Eye (tissue), 1 donor: ENCODE results near the gene SEC23IP.
"Not testable (repeated sequence)": the region's sequence is repeated elsewhere in the genome, so short reads cannot be mapped to it uniquely, and the experiment has no call there.

Experiments
- DNase-seq: peaks from one replicate; pipeline ENCODE4 v3.0.0-alpha.2; 2015

The SEC23IP gene

DNA sequence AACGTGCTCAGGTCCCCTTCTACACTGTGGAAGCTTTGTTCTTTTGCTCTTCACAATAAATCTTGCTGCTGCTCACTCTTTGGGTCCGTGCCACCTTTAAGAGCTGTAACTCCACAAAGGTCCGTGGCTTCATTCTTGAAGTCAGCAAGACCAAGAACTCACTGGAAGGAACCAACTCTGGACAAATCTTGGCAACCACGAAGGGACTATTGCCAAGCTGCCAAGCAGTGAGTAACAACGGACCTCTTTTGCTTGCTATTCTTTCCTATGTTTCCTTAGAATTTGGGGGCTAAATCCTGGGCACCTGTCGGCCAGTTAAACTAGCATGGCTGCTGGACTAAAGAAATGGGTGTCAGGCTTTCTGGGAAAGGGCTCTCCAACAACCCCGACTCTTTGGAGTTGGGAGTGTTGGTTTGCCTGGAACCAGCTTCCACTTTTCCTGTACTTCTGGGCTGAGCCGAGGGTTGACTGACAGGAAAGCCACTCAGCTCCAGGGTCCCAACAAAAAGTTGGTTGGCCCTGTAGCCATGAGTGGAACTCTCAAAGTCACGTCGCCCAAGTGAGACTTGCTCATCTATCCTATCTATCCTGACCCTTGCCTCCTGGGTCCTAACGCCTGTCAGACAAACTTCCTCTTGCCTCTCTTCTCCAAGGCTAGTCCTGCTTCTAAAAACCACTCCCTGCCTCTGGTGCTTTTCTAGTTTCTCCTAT is 8.5 kb upstream of the SEC23IP start:
- not testable (repeated sequence) for DNase-seq

DNA sequence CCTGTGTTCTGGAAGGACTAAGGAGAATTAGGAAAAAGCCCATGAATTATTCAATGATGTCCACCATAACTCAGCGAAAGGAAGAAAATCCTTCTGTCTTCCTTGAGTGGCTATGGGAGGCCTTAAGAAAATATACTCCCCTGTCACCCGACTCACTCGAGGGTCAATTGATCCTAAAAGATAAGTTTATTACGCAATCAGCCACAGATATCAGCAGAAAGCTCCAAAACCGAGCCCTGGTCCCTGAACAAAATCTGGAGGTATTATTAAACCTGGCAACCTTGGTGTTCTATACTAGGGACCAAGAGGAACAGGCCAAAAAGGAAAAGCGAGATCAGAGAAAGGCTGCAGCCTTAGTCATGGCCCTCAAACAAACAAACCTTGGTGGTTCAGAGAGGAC is 6.5 kb upstream of the SEC23IP start:
- not testable (repeated sequence) for DNase-seq

DNA sequence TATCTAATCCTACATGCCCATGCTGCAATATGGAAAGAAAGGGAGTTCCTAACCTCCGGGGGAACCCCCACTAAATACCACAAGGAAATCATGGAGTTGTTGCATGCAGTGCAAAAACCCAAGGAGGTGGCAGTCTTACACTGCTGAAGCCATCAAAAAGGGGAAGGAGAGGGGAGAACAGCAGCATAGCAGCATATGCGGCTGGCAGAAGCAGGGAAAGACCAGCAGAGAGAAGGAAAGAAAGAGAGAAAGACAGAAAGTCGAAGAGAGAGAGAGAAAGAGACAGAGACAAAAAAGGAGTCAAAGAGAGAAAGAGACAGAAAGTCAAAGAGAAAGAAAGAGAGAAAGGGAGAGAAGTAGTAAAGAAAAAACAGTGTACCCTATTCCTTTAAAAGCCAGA is 3.8 kb upstream of the SEC23IP start:
- DNase-seq: not testable (repeated sequence)

DNA sequence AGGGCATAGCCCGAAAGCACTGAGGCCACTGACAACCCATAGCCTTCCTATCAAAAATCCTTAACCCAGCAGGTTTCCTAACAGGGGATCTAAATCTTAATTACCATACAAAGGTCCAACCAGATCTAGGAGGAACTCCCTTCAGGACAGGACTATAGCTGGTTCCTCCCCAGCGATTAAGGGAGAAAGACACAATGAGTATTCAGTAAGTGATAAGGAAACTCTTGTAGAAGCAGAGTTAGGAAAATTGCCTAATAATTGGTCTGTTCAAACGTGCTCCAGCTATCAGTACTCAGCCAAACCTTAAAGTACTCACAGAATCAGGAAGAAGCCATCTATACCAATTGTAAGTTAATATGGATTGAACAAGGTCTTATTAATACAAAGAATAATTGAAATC is 3.3 kb upstream of the SEC23IP start:
- not testable (repeated sequence) for DNase-seq

DNA sequence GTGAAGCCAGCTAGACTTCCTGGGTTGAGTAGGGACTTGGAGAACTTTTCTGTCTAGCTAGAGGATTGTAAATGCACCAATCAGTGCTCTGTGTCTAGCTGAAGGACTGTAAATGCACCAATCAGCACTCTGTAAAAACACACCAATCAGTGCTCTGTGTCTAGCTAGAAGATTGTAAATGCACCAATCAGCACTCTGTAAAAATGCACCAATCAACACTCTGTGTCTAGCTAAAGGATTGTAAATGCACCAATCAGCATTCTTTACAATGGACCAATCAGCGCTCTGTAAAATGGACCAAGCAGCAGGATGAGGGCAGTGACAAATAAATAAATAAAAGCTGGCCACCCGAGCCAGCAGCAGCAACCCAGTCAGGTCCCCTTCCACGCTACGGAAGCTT is 2.2 kb upstream of the SEC23IP start:
- DNase-seq: not testable (repeated sequence)

DNA sequence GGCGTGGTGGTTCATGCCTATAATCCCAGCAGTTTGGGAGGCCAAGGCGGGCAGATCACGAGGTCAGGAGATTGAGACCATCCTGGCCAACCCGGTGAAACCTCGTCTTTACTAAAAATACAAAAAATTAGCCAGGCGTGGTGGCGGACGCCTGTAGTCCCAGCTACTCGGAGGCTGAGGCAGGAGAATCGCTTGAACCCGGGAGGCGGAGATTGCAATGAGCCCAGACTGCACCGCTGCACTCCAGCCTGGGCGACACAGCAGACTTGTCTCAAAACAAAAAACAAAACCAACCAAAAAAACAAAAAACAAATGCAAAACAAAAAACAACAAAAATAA is 712 bp upstream of the SEC23IP start:
- not testable (repeated sequence) for DNase-seq

DNA sequence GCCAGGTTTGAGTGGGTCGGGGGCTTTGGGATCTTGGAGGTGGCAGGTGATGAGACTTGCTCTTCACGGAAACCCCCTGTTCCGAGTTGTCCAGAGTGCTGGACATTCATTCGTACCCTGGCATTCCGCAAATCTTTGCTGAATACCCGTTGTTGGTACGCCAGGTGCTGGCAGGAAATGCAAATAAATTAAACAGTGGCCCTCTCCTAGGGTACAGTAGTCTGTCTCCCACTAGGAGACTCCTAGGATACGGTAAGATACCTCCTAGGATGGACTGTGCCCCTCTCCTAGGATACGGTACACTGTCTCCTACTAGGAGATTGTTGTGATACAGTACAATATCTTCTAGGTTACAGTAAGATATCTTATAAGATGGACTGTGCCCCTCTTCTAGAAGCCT is 544 bp downstream of the SEC23IP start:
- DNase-seq: no peak

DNA sequence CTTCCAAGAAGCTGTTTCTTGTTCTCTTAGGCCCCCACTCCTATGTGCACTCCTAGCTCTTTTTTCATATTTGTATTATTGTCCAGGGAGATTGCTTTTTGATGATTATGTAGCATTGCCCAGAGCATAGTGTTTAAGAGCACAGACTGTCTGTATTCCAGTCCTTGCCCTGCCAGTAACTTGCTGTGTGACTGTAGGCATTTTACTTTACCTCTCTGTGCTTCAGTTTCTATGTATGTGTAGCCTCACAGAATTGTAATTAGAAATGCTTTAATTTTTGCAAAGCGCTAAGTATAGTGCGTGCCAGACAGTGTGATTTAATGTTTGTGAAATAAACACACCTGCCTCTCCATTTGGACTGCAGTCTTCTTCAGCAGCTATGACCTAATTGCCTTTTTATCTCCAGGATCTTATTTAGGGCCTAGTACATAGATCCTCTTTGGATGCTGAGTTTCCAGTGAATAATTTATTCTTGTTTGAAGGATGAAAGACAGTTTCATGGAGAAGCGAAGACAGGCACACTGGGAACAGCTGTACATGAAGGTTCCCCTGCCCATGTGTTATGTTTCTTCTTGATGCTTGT is 1.4 kb downstream of the SEC23IP start:
- no peak for DNase-seq

DNA sequence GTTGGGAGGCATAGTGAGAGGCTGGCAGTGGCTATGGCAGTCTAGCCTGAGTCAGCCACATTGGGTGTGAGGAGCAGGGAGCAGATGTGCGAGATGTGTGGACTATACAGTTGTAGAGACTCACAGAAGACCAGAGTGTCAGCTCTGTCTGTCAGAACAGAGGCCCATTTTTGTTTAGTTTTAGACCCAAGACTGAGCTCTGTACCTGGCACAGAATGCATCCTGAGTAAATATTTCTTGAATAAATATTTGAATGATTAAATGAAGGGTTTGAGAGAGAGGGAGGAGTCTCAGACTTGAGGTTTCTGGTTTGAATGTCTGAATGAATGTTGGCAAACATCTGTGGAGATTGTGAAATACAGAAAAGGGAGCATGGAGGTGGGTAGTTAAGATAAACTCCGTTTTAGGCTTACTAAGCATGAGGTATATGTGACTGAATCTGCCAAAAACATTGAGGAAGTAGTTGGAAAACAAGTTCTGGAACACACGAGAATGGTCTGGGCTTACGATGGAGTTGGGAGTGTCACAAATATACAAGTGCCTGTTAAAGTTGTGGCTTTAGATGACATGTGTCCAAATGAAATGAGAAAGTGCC is 3.6 kb downstream of the SEC23IP start:
- no peak for DNase-seq

DNA sequence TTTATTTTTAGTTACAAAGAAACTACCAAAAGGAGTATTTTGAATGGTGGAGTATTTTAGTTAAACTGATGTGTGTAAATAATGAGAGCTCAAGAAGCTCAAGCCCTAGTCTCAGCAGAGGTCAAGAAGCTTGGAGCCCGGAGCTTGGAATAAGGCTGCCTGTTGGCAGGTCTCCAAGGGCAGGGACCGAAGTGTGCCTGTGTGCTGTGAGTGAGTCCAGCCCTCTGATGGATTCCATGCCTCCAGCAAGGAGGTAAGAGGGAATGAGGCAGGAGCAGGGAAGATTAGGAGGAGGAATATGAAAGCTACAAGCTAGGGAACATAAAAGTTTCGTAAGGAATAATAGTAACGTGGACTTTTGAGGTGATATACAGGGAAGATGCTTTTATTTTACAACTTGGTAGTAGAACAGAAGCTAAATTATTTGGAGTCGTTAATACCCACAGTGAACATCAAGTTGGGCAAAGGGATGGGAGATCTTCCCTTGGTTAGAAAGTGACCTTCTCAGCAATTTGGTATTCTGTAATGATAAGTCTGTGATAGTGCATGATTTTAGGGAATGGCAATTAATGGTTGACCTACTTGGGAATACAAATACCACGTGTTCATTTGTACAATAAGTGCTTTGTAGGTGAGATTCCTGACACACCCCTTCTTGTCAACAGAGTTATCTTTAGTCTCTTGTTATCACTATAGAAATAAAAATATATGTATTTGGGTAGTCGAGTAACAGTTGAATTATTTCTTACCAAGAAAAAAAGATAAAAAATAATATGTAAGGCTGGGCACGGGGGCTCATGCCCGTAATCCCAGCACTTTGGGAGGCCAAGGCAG is 4.6 kb downstream of the SEC23IP start:
- no peak for DNase-seq

DNA sequence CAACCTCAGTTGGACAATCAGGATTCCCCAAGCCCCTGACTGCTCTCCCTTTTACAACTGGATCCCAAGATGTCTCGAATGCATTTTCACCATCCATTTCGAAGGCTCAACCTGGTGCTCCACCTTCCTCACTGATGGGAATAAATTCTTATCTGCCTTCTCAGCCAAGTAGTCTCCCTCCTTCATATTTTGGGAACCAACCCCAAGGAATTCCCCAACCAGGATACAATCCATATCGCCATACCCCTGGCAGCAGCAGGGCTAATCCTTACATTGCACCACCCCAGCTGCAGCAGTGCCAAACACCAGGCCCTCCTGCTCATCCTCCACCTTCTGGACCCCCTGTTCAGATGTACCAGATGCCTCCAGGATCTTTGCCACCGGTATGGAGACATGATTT is 6.0 kb downstream of the SEC23IP start:
- DNase-seq: no peak

DNA sequence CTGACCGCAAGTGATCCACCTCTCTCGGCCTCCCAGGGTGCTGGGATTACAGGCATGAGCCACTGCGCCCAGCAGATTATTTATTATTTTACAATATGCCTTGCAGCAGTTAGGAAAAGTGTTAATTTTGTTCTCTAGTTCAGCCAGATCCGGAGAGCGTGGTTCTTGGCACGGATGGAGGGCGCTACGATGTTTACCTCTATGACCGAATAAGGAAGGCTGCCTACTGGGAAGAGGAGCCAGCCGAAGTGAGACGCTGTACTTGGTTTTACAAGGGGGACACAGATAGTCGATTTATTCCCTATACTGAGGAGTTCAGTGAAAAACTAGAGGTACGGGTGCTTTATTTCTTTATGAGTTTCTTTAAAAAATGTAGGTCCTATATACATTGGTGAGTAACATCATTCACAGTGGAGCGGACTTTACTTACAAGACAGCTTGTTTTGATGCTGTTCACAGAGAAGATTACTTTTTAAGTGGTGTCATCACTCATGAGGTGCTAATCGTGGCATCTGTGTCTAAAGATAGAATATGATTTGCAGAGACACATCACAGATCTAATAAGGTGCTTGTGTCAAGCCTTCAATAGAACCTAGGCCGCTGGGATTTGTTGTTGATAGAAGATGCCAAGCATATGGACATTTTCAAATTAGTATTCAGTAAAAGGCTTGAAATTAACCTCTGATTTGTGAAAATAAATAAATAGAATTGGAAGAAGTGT is 11.6 kb downstream of the SEC23IP start:
- no peak for DNase-seq

DNA sequence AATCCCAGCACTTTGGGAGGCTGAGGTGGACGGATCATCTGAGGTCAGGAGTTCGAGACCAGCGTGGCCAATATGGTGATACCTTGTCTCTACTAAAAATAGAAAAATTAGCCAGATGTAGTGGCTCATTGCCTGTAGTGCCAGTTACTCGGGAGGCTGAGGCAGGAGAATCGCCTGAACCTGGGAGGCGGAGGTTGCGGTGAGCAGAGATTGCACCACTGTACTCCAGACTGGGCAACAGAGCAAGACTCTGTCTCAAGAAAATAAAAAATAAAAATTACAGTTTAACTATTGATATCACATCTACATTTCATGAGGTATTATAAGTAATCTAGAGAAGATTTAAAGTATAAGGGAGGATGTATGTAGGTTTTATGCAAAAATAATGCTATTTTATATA is 15.2 kb downstream of the SEC23IP start:
- not testable (repeated sequence) for DNase-seq

DNA sequence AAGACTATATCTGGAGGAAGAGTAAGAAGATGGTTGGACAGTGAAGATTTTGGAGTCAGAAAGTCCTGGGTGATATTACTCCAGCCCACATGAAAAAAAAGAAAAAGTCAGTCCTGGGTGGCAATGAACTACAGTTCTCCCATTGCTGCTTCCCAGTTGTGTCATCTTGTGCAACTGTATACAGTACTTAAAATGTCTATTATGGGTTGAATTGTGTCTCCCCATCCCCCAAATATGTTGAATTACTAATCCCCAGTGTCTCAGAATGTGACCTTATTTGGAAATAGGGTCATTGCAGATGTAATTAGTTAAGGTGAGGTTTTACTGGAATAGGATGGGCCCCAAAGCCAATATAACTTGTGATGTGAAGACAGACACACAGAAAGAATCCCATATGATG is 15.6 kb downstream of the SEC23IP start:
- no peak for DNase-seq

DNA sequence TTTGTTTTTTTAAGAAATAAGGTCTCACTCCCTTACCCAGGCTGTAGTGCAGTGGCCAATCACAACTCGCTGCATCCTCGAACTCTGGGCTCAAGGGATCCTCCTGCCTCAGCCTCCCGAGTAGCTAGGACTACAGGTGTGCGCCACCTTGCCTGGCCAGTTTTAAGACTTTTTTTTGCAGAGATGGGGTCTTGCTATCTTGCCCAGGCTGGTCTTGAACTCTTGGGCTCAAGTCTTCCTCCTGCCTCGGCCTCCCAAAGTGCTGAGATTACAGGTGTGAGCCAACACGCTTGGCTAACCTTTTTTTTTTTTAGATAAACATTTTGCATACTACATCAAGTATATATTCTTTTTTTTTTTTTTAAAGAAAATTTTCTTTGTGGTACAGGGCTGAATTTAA is 18.2 kb downstream of the SEC23IP start:
- DNase-seq: no peak

DNA sequence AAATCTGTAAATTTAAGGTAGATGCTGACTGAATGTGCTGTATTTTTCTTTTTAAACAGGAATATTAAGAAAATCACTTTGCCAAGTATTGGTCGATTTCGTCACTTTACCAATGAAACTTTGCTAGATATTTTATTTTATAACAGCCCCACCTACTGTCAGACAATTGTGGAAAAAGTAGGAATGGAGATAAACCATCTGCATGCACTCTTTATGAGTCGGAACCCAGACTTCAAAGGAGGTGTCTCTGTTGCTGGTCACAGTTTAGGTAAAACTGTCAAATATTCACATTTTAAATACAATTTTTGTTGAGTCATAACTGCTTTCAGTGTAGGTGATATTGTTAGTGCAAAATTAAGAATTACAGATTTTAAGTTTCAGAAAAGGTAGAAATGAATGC is 25.2 kb downstream of the SEC23IP start:
- no peak for DNase-seq

DNA sequence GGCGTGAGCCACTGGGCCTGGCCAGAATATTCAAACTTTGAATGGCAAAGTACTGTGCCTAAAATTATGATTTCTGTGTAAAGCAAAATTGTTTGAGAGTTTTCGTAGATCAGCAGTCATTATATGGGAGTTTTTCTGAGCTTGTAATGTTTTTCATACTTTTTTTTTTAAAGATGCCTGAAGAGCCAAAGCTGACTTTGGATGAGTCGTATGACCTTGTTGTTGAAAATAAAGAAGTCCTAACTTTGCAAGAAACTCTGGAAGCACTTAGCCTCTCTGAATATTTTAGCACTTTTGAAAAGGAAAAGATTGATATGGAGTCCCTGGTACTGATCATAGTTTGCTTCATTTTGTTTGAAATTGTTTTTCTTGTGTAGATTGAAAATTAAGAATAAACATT is 26.7 kb downstream of the SEC23IP start:
- no peak for DNase-seq

DNA sequence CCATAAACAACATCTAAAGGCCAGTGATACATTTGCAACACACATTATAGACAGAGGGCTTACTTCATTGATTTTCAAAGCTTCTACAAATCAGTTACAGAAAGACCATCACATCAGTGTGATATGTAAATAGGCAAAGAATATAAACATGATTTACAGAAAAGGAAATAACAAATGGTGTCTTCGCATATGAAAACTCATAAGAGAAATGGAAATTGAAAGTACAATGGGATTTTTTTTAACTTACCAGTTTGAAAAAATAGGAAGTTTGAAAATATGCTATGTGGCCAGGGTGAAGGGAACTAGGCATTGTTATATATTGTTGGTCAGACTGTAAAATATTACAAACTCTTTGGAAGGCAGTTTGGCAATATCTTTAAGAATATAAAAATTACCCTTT is 27.3 kb downstream of the SEC23IP start:
- no peak for DNase-seq

DNA sequence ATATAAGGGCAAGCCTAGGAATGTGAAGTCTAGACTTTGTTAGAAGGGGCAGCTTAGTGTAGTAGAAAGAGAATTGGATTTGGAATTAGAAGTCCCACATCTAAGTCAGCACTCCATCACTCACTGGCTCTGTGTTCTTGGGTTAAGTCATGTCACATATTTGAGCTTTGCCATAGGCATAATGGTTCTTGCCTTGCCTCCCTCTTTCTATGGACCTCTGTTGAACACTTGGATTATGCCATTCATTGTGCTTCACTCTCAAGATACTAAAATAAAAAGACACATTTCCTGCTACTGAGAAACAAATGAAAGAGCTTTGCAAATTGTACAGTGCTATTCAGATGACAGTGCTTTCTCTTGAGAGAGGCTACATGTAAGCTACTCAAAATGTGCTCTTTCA is 35.9 kb downstream of the SEC23IP start:
- no peak for DNase-seq

DNA sequence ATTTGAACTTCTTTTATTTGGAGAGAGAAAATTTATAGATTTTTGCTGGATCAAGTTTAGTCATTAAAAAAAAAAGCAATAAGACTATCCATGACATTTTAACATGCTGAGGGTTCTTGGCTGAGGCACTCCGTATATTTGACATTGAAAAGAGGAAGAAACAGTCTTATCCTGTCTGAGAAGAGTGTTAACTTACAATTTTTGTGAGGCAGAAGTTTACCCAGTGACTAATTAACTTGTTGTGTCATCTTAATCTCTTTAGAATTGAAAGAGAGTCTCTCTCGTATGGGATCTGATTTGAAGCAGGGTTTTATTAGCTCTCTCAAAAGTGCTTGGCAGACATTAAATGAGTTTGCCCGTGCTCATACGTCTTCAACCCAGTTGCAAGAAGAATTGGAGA is 39.3 kb downstream of the SEC23IP start:
- DNase-seq: no peak

DNA sequence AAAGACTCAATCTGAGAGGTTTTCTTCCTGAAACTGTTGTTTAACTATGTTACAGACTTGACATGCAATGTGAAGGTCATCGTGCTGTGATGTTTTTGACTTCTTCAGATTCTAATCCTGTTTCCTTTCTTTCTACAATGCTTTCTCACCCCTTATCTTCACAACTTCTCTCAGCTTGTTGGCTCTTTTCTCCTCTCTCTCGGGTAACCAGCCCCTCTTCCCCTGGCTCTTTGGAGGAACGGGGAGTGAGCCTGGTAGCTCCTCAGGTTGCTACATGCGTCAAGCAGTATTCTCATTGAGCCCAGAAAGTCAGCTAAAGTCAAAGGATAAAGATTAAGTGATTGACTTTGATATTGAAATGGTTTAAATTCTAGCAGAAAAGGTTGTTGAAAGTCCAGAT is 40.1 kb downstream of the SEC23IP start:
- no peak for DNase-seq

DNA sequence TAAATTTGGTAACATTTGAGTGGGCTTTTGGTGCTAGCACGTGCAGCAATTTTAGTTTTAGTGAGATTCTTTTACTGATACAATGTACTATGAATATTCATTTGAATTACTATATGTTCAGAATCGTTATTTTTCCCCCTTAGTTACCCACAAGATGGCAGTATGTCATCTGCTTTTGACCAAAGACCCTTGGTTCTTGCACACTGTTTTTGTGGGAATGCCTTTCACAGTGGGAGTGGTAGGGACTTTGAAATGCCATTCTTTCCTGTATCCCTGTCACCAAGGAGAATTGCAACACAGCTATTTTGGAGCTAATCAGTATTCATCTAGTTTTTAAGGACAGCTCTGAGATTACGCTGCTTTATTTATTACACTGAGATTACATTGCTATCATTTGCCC is 40.6 kb downstream of the SEC23IP start:
- peak; percentile 78 for DNase-seq

DNA sequence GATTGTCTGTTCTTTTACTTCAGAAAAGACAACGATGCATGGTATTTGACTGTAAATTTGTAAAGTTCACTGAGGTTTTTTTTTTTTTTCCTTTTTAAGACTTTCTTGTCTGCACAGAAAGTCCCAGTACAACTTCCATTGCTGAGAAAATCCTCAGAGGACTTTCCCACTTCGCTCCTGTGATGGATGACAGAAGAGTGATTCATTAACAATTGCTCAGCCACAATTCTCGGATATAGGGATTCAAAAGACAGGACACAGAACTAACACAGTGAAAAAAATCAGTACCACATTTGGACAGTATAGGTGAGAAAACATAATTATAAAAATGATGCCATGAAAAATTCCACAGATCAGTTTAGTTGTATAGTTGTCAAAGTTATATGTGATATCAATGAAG is 48.0 kb downstream of the SEC23IP start:
- DNase-seq: no peak
